A549 (cell line): ENCODE measurements around the gene WBP1L. TPM values are rescaled to one million over a fixed set of nuclear protein-coding genes. Genes with fewer than 3 reads are reported as not detected.

ENCODE experiments used
- ATAC-seq, 2 experiments: fragments of 200-7000 bp in 1 of 2; fragments of >200 bp in 1 of 2; cut with Nextera tagmentation in 1 of 2; cut with Tn5 transposase in 1 of 2; 3 replicates each; pipeline versions ENCODE4 v1.8.0 to v1.9.1; 2018 to 2020; ENCODE audit warnings: mild to moderate bottlenecking in 1 of 2, moderate library complexity in 1 of 2
- CTCF ChIA-PET: fragments of 300-600 bp; sonication (Branson Sonifier 250); formaldehyde crosslinking; extraction: SDS; loops from one replicate; lab custom pipeline; 2021; ENCODE audit warnings: antibody characterized with exemption, inconsistent platforms; lab: Yijun Ruan, JAX
- POLR2A ChIA-PET: fragments of 350-600 bp; formaldehyde crosslinking; extraction: SDS; loops from one replicate; lab custom pipeline; 2021; ENCODE audit warnings: antibody characterized with exemption, inconsistent platforms; lab: Yijun Ruan, JAX
- DNase-seq, 2 experiments: peaks; one replicate each; pipeline versions ENCODE4 v3.0.0 to v3.0.0-alpha.2; 2011 to 2016; ENCODE audit warnings: low read depth in 1 of 2, low spot score in 1 of 2
- FAIRE-seq: peaks from 2 replicates; lab custom pipeline; 2011; peaks lifted over from hg19 to GRCh38; lab: Jason Lieb, UNC
- H3K27ac ChIP-seq, 2 experiments: fragments of >200 bp; sonication (Bioruptor Twin); formaldehyde crosslinking; 3 replicates each; pipeline ENCODE4 v1.5.1; 2016 to 2017
- H3K4me1 ChIP-seq: fragments of >200 bp; sonication (Bioruptor Twin); formaldehyde crosslinking; 3 replicates; pipeline ENCODE4 v1.6.1; 2016
- H3K4me2 ChIP-seq: fragments of >200 bp; sonication (Bioruptor Twin); formaldehyde crosslinking; 3 replicates; pipeline ENCODE4 v1.6.1; 2016
- H3K4me3 ChIP-seq: fragments of >200 bp; sonication (Bioruptor Twin); formaldehyde crosslinking; 3 replicates; pipeline ENCODE4 v1.5.1; 2016
- H3K9me3 ChIP-seq: fragments of >200 bp; sonication (Bioruptor Twin); formaldehyde crosslinking; 3 replicates; pipeline ENCODE4 v1.6.1; 2016
- BHLHE40 ChIP-seq: IDR thresholded peaks from 2 replicates; pipeline ENCODE4 v1.6.1; 2012; ENCODE audit warnings: low read depth, low read length, inconsistent platforms
- CBX8 ChIP-seq: fragments of 200-600 bp; sonication (generic); IDR thresholded peaks from 2 replicates; pipeline ENCODE4 v1.6.1; 2016
- CEBPB ChIP-seq, 2 experiments: fragments of >200 bp in 1 of 2; sonication (Bioruptor Twin) in 1 of 2; formaldehyde crosslinking in 1 of 2; IDR thresholded peaks; 2 replicates each; pipeline ENCODE4 v1.6.1; 2012 to 2016
- ESRRA ChIP-seq: fragments of 150-350 bp; IDR thresholded peaks from 2 replicates; pipeline ENCODE4 v1.6.1; 2014; ENCODE audit warnings: mild to moderate bottlenecking, low read length, borderline replicate concordance
- FOSB ChIP-seq: fragments of 250-450 bp; sonication (Bioruptor Pico); IDR thresholded peaks from 2 replicates; pipeline ENCODE4 v1.5.0; 2020; ENCODE audit warnings: mild to moderate bottlenecking, moderate library complexity
- FOSL2 ChIP-seq, 2 experiments: fragments of 450-650 bp in 1 of 2; fragments of >200 bp in 1 of 2; sonication (Bioruptor Twin) in 1 of 2; formaldehyde crosslinking; IDR thresholded peaks; 2 replicates each; pipeline versions ENCODE4 v1.5.0 to v1.6.1; 2016 to 2020; ENCODE audit warnings: mild to moderate bottlenecking in 1 of 2, moderate library complexity in 1 of 2
- FOXS1 ChIP-seq: fragments of 250-450 bp; sonication (Bioruptor Pico); IDR thresholded peaks from 2 replicates; pipeline ENCODE4 v1.5.0; 2020; ENCODE audit warnings: mild to moderate bottlenecking, moderate library complexity
- HEYL ChIP-seq: fragments of 250-450 bp; sonication (Bioruptor Pico); IDR thresholded peaks from 2 replicates; pipeline ENCODE4 v1.8.0; 2021; ENCODE audit warnings: mild to moderate bottlenecking, moderate library complexity
- HOXB5 ChIP-seq: fragments of 250-450 bp; sonication (Bioruptor Pico); IDR thresholded peaks from 2 replicates; pipeline ENCODE4 v1.5.0; 2020; ENCODE audit warnings: mild to moderate bottlenecking, moderate library complexity
- JUN ChIP-seq, 2 experiments: fragments of >200 bp; sonication (Bioruptor Twin); formaldehyde crosslinking; IDR thresholded peaks; 2 replicates in 1 of 2; 3 replicates in 1 of 2; pipeline ENCODE4 v1.6.1; 2016 to 2017
- JUNB ChIP-seq: fragments of >200 bp; sonication (Bioruptor Twin); formaldehyde crosslinking; IDR thresholded peaks from 2 replicates; pipeline ENCODE4 v1.6.1; 2016
- KDM1A ChIP-seq: fragments of 200-600 bp; sonication (generic); IDR thresholded peaks from 2 replicates; pipeline ENCODE4 v1.6.1; 2016; ENCODE audit warnings: low read depth, mild to moderate bottlenecking
- KDM5A ChIP-seq: fragments of 200-600 bp; sonication (generic); IDR thresholded peaks from 2 replicates; pipeline ENCODE4 v1.6.1; 2016; ENCODE audit warnings: antibody characterized with exemption, mild to moderate bottlenecking
- MAZ ChIP-seq: fragments of 150-350 bp; IDR thresholded peaks from 2 replicates; pipeline ENCODE4 v1.6.1; 2014; ENCODE audit warnings: antibody characterized with exemption, low read depth, low read length, borderline replicate concordance
- NR3C1 ChIP-seq: fragments of >200 bp; sonication (Bioruptor Twin); formaldehyde crosslinking; IDR thresholded peaks from 3 replicates; pipeline ENCODE4 v1.6.1; 2017
- PHF8 ChIP-seq: fragments of 200-600 bp; sonication (generic); IDR thresholded peaks from 2 replicates; pipeline ENCODE4 v1.6.1; 2016; ENCODE audit warnings: low read depth, mild to moderate bottlenecking, antibody characterized with exemption, moderate library complexity, borderline replicate concordance
- RCOR1 ChIP-seq: fragments of 150-350 bp; IDR thresholded peaks from 2 replicates; pipeline ENCODE4 v1.6.1; 2014; ENCODE audit warnings: antibody characterized with exemption, low read length, low read depth
- RNF2 ChIP-seq: fragments of 200-600 bp; sonication (generic); IDR thresholded peaks from 2 replicates; pipeline ENCODE4 v1.6.1; 2016; ENCODE audit warnings: low read depth, mild to moderate bottlenecking, antibody characterized with exemption, moderate library complexity, borderline replicate concordance
- SREBF2 ChIP-seq: fragments of 450-650 bp; IDR thresholded peaks from 2 replicates; pipeline ENCODE4 v1.6.1; 2014; ENCODE audit warnings: mild to moderate bottlenecking, moderate library complexity
- TFCP2L1 ChIP-seq: fragments of 250-450 bp; sonication (Bioruptor Pico); IDR thresholded peaks from 2 replicates; pipeline ENCODE4 v1.5.0; 2021; ENCODE audit warnings: mild to moderate bottlenecking
- ZSCAN20 ChIP-seq: fragments of 250-450 bp; sonication (Bioruptor Pico); IDR thresholded peaks from 2 replicates; pipeline ENCODE4 v1.8.0; 2022; ENCODE audit warnings: mild to moderate bottlenecking, moderate library complexity
- WGBS: methylation state at CpG from one replicate; pipeline ENCODE4 v1.1.6; 2017; ENCODE audit errors: missing lambda C conversion rate; 5-methylcytosine and 5-hydroxymethylcytosine counted together
- polyA plus RNA-seq, 4 experiments: library from polyadenylated mRNA; depleted of rRNA in 3 of 4; stranded (reverse); fragments of >200 nt; fragmentation: RNase III in 1 of 4; extraction: RNeasy Plus Mini Kit Qiagen cat#74134 plus additional on column Dnase treatment in 1 of 4; gene quantifications; 2 replicates in 3 of 4; 3 replicates in 1 of 4; pipeline ENCODE4 v1.2.3, GENCODE V29; 2011 to 2017
- TF ChIP-seq, protein P1 (sequence below): IDR thresholded peaks from 2 replicates; pipeline ENCODE4 v1.6.1; 2012
- TF ChIP-seq, protein P2 (sequence below): fragments of 450-650 bp; IDR thresholded peaks from 2 replicates; pipeline ENCODE4 v1.6.1; 2014; ENCODE audit warnings: antibody characterized with exemption
- TF ChIP-seq, protein P3 (sequence below): IDR thresholded peaks from 2 replicates; pipeline ENCODE4 v1.6.1; 2012; ENCODE audit warnings: low read depth, borderline replicate concordance
- TF ChIP-seq, protein P4 (sequence below): fragments of 150-350 bp; IDR thresholded peaks from 2 replicates; pipeline ENCODE4 v1.6.1; 2014; ENCODE audit warnings: low read depth, mild to moderate bottlenecking, low read length
- TF ChIP-seq, protein P5 (sequence below): fragments of 250-450 bp; sonication (Bioruptor Pico); IDR thresholded peaks from 2 replicates; pipeline ENCODE4 v1.5.0; 2020; ENCODE audit warnings: low read depth, mild to moderate bottlenecking, moderate library complexity
- TF ChIP-seq, protein P6 (sequence below): fragments of >200 bp; sonication (Bioruptor Twin); formaldehyde crosslinking; IDR thresholded peaks from 3 replicates; pipeline ENCODE4 v1.5.1; 2016

Gene WBP1L
- polyA plus RNA-seq, 2 of the 4 experiments (the other 2 are of a cell fraction): 19.8 to 23.5 TPM

DNA sequence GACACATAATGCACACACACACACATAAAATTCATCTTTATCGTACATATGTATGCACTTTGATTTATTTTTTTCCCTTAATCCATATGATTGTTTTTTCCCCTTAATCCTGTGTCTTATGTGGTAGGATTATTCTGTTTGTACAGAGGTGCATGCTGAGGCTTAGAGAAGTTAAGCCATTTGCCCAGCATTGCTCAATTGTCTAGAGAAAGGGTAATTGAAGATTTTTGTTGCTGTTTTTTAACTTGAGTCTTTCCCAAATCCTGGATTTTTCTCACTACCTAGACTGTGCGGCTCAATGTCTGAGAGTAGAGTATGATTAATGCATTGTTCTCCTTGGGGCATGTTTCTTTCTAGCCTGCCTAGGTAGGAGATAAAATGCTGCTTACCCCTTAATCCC is 35.0 kb downstream of the WBP1L start:
- POLR2A ChIA-PET: no interaction called here
- Histone ChIP-seq H3K9me3 (no peaks in the 10 kb centered on the region), H3K4me1 (peaks cover 10% of the 10 kb centered on the region; the same call in 1 of the 3 replicates)
- no peak for DNase-seq
- no peak for TF ChIP-seq CBX8
- no peak for TF ChIP-seq SREBF2
- TF ChIP-seq, protein P1, sequence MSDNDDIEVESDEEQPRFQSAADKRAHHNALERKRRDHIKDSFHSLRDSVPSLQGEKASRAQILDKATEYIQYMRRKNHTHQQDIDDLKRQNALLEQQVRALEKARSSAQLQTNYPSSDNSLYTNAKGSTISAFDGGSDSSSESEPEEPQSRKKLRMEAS: no peak
- no peak for TF ChIP-seq ZSCAN20 (CRISPR knock-in tag)
- no peak for TF ChIP-seq FOSB (CRISPR knock-in tag)
- no peak for TF ChIP-seq JUN (IDR thresholded peaks at IDR 0.05)
- TF ChIP-seq, protein P2, sequence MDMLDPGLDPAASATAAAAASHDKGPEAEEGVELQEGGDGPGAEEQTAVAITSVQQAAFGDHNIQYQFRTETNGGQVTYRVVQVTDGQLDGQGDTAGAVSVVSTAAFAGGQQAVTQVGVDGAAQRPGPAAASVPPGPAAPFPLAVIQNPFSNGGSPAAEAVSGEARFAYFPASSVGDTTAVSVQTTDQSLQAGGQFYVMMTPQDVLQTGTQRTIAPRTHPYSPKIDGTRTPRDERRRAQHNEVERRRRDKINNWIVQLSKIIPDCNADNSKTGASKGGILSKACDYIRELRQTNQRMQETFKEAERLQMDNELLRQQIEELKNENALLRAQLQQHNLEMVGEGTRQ: no peak
- TF ChIP-seq BHLHE40: no peak
- no peak for TF ChIP-seq HOXB5 (CRISPR knock-in tag)
- TF ChIP-seq, protein P3, sequence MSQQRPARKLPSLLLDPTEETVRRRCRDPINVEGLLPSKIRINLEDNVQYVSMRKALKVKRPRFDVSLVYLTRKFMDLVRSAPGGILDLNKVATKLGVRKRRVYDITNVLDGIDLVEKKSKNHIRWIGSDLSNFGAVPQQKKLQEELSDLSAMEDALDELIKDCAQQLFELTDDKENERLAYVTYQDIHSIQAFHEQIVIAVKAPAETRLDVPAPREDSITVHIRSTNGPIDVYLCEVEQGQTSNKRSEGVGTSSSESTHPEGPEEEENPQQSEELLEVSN: no peak
- TF ChIP-seq PHF8: no peak
- TF ChIP-seq TFCP2L1 (CRISPR knock-in tag): no peak
- TF ChIP-seq KDM1A: no peak
- no peak for TF ChIP-seq KDM5A
- TF ChIP-seq RNF2: no peak
- TF ChIP-seq, all 56 proteins: peak for 0
- H3K4me3 ChIP-seq: no peak overlapping the region
- ATAC-seq (no peak), FAIRE-seq (no peak)
- CTCF ChIA-PET: interaction anchor here (1.7 kb wide), 1 partner anchor 57 kb away, joined by 3 read pairs; no protein-coding TSS in a partner anchor
- WGBS: 90% methylated on average over 2 of the region's 2 CpGs
- H3K27ac ChIP-seq: no peak overlapping the region
- H3K4me2 ChIP-seq: no peak overlapping the region

DNA sequence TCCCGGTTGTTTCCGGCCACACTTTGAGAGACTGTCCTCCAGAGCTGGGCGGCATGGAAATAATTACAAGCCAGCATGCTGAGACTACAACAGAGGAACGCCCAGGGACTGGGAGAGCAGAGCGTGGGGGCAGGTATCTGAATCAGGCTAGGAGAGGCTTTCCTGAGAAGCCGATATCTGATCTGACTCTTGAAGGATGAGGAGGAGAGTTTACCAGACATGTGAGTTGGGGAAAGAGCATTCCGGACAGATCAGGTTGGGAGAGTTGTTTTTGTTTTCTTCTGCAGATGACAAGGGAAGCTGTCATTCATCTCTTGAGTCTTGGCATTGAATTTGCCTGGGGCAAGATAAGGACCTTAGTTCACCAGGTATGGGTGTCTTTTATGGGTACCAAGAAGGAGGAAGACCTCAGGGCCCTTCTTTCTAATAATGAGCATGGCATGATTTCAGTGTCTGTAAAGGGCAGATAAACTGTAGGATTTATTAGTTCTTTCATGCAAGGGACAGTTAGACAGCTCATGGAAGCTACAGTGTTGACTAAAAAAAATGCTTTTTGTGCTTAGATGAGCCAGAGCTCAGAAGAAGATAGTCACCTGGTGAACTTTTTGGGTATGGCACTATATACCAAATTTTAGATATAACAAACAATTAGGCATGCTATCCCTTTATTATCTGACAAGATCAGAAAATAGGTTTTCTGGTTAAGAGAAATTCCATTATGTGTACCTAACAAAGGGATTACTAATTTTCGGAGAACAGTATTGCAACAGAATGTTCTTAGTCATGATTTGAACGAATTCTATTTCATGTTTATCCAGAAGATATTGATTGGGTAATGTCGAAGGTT is 36.2 kb downstream of the WBP1L start:
- DNase-seq: no peak
- FAIRE-seq: no peak
- 83% methylated on average over 10 of the region's 10 CpGs for WGBS

DNA sequence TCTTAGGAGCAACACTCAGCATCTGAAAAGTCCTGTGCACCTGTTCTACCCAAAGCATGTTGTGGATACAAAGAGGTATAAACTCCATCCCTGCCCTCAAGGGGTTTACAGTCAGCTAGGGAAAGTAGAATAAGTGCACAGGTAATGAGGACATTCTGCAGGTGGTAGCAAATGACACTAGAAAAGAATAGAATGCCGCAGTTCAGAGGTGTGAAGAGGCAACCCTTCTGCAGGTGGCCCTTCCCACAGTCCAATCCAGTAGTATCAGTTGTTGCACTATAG is 36.7 kb downstream of the WBP1L start:
- ChIA-PET POLR2A (no interaction called here), CTCF (interaction anchor here (1.0 kb wide), 1 partner anchor 27 kb away, joined by 6 read pairs; no protein-coding TSS in a partner anchor)
- DNase-seq: no peak
- no peak for FAIRE-seq
- Histone ChIP-seq H3K4me2 (no peak overlapping the region), H3K4me3 (no peak overlapping the region), H3K27ac (no peak overlapping the region), H3K4me1 (peaks cover 10% of the 10 kb centered on the region; the same call in 1 of the 3 replicates), H3K9me3 (no peaks in the 10 kb centered on the region)
- WGBS: 95% methylated on average over 1 of the region's 1 CpG
- TF ChIP-seq NR3C1 (no peak), RNF2 (no peak), MAZ (no peak), RCOR1 (no peak), CEBPB (IDR thresholded peaks at IDR 0.05) (no peak), FOSL2 (IDR thresholded peaks at IDR 0.05) (no peak), FOSL2 (CRISPR knock-in tag; IDR thresholded peaks at IDR 0.05) (no peak), JUNB (no peak), SREBF2 (no peak), PHF8 (no peak), ESRRA (no peak)
- TF ChIP-seq, protein P4, sequence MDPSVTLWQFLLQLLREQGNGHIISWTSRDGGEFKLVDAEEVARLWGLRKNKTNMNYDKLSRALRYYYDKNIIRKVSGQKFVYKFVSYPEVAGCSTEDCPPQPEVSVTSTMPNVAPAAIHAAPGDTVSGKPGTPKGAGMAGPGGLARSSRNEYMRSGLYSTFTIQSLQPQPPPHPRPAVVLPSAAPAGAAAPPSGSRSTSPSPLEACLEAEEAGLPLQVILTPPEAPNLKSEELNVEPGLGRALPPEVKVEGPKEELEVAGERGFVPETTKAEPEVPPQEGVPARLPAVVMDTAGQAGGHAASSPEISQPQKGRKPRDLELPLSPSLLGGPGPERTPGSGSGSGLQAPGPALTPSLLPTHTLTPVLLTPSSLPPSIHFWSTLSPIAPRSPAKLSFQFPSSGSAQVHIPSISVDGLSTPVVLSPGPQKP: no peak
- TF ChIP-seq, protein P5, sequence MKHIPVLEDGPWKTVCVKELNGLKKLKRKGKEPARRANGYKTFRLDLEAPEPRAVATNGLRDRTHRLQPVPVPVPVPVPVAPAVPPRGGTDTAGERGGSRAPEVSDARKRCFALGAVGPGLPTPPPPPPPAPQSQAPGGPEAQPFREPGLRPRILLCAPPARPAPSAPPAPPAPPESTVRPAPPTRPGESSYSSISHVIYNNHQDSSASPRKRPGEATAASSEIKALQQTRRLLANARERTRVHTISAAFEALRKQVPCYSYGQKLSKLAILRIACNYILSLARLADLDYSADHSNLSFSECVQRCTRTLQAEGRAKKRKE (CRISPR knock-in tag): no peak
- TF ChIP-seq, protein P6, sequence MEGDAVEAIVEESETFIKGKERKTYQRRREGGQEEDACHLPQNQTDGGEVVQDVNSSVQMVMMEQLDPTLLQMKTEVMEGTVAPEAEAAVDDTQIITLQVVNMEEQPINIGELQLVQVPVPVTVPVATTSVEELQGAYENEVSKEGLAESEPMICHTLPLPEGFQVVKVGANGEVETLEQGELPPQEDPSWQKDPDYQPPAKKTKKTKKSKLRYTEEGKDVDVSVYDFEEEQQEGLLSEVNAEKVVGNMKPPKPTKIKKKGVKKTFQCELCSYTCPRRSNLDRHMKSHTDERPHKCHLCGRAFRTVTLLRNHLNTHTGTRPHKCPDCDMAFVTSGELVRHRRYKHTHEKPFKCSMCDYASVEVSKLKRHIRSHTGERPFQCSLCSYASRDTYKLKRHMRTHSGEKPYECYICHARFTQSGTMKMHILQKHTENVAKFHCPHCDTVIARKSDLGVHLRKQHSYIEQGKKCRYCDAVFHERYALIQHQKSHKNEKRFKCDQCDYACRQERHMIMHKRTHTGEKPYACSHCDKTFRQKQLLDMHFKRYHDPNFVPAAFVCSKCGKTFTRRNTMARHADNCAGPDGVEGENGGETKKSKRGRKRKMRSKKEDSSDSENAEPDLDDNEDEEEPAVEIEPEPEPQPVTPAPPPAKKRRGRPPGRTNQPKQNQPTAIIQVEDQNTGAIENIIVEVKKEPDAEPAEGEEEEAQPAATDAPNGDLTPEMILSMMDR: no peak
- no peak for ATAC-seq

More for the DNA sequence above, 36.2 kb downstream of the WBP1L start:
- no peak overlapping the region for H3K4me2 ChIP-seq
- CTCF ChIA-PET: interaction anchor here (0.8 to 1.0 kb wide), 3 partner anchors 18 to 56 kb away, joined by 3 to 6 read pairs (median 4); no protein-coding TSS in a partner anchor
- H3K27ac ChIP-seq: no peak overlapping the region
- H3K4me1 ChIP-seq: peaks cover 10% of the 10 kb centered on the region; the same call in 1 of the 3 replicates
- ATAC-seq: no peak
- no peaks in the 10 kb centered on the region for H3K9me3 ChIP-seq
- no peak overlapping the region for H3K4me3 ChIP-seq
- POLR2A ChIA-PET: no interaction called here
- no peak for TF ChIP-seq FOXS1 (CRISPR knock-in tag)
- TF ChIP-seq HEYL (CRISPR knock-in tag): no peak
